Measurements from ENCODE around the gene IL5RA.

IL5RA gene

DNA sequence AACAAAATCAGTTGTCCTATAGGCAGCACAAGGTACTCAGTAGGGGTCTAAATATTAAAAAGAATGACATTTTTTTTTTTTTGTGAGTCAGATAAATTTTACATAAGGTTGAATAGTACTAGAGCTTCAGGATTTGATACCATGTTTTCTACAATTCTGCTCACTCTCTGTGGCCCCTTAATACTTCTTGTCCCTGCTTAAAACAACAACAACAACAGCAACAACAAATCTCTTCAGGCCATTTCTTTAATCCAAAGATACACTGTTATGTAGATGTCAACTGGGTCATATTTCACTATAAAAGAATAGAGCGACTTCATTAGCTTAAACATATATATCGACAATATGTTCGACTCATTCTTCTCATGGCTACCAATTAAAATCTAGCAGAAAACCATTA is 3.0 kb downstream of the IL5RA start:
- no peak for DNase-seq

GRCh38 chr3:3105815-3106214 is 4.4 kb downstream of the IL5RA start:
- DNase-seq, result no peak

GRCh38 chr3:3105246-3105645 is 4.9 kb downstream of the IL5RA start:
- DNase-seq, result no peak

- no peak for DNase-seq
These were observed 7.4 kb downstream of the IL5RA start for GRCh38 chr3:3102751-3103150.

GRCh38 chr3:3101660-3102458 is 8.3 kb downstream of the IL5RA start:
- DNase-seq, result no peak

DNA sequence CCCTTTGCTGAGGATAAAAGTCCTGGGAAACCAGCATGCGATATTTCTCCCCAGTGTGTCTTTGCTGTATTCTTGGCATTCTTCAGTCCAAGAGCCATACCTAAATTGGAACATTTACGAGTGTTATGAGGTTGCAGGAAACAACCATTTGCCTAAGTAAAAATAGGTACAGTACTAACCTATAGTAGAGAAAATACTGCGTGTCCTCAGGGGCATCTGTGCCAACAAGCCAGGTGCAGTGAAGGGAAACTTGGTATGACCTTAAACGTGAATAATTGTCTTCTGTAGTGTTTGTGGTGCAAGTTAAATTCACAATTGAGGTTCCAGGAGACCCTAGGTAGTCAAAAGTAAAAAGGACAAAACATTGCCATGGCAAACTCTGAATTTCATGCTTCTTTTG is 12.2 kb downstream of the IL5RA start:
- no peak for DNase-seq

DNA sequence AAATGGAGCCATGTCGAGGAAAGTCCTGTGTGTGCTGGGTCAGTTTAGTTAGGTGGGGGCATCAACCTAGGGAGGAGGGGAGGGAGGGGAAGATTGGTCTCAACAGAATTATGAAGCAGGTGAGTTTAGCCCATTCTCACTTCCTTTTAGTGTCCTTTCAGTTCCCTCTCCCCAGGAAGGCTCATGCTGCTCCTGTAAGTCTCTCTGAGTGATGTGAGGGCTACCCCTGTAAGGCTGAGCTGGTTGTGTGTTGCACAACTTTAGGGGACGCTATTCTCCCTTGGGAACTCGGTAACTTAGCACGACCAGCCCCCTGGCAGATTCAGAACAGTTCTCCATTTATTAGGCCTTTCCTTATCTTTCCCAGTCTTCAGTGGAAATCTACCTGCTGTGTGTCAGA is 21.2 kb downstream of the IL5RA start:
- DNase-seq, result no peak

GRCh38 chr3:3087716-3088465 is 22.3 kb downstream of the IL5RA start:
- no peak for DNase-seq

- DNase-seq, result no peak
These were observed 22.9 kb downstream of the IL5RA start for GRCh38 chr3:3087279-3087678.

GRCh38 chr3:3086239-3086638 is 23.9 kb downstream of the IL5RA start:
- DNase-seq, result no peak

DNA sequence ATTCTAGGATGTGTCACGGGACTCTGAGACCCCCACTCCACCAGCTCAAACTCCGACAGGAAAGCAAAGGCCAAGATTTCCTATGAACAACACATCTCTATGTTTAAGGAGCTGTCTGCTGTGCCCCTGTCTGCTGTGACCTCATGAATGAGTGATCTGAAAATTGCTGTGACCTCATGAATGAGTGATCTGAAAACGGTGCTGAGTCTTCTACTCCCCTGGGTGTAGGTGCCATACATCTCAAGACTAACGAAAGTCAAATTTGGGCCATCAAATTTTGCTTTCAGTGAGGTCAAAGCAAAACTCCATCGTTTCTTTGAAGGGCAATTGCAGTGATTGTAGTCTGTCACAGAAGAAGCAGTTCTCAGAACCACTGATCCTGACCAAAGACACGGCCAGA is 24.4 kb downstream of the IL5RA start:
- no peak for DNase-seq

DNA sequence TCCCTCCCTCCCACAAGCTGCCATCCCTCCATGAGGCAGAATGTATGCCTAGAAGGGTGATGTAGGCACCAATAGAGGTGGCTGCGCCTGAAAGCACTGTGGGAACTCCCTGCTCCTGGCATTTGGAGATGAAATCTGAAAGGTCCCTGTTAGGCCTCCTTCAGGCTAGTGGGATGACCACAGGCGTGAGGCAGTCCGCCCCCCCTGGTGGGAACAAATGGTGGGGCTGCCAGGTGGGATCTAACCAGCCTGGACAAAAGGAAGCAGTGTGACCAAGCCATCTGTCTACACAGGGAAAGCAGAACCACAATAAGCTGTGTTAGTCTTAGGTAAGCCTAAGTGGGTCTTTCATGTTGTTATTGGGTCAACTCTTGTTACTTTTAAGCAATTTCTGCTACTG is 25.3 kb downstream of the IL5RA start:
- DNase-seq, result no peak

- no peak for DNase-seq
These were observed 27.8 kb downstream of the IL5RA start for GRCh38 chr3:3082234-3082924.

DNA sequence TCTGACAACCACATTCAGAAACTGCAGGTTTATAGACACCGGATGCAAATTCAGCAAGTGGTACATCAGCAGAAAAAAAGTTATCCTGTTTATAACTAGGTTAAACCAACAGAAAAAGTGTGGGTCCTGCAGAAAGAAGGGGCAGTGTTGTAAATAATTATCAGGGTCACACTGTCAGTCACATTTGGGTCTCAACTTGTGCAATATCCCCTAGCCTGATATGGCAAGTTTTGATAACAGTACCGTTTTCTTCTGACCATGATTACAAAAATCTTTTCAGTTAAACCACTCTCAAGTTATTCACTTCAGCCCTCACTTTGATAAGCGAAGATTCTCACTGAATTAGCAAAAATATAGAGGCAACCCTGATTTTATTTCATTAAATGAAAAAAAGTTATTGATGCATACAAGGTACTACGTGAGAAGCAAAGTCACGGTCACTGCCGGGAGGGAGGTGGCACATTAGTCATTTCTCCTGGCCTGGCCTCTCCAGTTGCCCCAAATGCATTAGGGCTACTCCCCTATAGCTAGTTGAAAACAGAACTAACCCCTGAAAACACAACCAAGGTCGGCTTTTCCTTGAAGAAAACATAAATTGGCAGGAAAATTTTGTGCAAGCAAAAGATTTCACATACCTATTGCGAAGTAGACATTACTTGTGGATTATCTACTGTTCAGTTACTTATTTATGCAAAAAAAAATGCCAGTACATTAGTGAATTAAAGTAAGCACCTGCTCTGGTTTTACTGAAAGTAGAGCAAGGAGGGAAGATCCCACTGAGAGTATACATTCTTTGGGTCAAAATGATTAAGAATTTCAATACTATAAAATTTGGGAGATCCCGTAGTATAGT is 28.6 kb downstream of the IL5RA start:
- no peak for DNase-seq

DNA sequence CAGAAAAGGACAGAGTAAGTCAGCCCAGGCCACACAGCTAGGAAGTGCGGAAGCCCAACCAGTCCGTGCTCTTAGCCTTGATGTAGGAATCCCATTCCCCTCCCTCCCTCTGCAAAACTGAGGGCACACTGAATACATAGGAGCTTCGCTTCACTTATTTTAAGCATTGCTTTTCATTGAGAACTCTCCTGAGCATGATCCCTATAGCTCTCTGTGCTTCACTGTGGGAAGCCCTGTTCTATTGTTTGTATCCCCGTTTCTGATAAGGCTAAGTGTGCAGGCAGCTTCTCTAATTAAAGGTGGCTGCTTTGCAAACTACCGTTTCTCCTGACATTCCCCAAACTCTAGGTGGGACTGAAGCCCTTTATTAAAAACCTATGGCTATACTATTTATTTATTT is 29.9 kb downstream of the IL5RA start:
- no peak for DNase-seq

DNA sequence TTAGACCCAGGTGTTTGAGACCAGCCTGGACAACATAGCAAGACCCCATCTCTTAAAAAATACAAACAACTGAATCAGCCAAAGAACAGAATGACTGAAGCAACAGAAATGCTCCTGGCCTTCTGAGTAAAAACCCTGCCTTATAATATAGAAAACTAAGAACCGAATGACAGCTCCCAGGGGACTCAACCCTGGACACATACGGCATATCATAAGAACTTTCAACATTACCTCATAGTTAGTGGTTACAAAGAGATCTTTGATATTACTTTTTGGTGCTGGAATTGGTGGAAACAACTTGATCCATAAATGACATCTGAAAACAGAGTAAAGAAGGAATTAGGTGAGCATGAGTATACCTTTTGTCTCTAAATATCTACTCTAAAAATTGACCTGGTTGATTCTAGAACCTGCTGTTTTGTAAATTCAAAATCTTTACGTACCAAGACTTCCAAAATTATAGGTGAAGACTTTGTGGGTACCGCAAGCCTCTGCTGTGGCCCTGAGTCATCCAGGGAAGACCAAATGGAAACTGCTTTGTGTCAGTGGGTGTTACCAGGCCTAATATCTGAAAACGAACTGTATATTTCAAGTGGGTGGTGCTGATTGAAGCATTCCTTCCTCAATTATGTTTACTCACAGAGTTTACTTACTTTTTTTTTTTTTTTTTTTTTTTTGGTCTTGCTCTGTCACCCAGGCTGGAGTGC is 35.5 kb downstream of the IL5RA start:
- DNase-seq, result no peak

DNA sequence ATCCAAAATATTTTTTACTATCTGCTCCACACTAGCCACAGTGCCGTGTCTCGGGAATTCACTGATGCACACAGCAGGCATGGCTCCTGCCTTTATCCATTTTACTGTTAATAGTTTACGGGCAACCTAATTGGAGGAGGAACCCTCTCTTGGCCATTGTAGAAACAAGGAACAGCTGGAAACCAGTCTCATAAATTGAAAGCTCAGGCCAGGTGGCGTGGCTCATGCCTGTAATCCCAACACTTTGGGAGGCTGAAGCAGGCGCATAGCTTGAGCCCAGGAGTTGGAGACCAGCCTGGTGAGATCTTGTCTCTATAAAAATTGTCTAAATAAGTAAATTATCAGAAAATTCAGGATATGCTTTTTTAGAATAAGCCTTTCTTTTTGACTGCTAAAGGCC is 39.0 kb downstream of the IL5RA start:
- no peak for DNase-seq

GRCh38 chr3:3069723-3070122 is 40.5 kb downstream of the IL5RA start:
- no peak for DNase-seq

DNA sequence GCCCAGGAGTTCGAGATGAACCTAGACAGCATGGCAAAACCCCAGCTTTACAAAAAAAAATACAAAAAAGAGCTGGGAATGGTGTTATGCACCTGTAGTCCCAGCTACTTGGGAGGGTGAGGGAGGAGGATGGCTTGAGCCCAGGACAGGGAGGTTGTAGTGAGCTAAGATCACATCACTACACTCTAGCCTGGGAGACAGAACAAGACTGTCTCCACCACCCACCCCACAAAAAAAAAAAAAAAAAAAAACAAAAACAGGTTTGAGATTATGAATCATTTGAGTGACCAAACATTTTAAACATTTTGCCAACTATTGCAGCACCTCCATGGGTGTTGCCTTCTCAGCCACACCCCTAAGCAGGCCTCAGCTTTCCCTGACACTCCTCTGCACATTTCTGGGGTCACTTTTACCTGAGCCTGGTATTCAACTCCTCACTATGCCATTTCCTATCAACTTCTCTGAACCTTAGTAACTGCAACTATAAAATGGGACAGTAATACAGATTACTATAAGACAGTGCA is 41.8 kb downstream of the IL5RA start:
- no peak for DNase-seq

DNA sequence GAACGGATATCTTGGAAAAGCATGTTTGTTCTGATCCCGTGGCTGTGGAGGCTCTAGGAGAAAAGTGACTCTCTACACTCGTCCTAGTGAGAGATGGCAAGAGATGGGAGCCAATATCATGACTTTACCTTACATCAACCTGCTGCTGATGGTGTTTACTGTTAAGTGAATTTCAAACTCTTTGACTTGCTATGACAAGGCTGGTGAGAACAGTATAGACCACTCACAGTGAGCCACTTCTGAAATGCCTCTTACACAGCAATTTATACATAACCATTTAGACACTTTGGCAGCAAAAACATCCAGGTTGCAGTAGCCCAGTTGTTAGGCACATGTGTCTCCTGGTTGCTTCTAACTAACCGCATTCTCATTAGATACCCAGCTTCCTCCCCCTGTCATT is 43.3 kb downstream of the IL5RA start:
- no peak for DNase-seq

GRCh38 chr3:3066378-3066777 is 43.8 kb downstream of the IL5RA start:
- no peak for DNase-seq

GRCh38 chr3:3065876-3066275 is 44.3 kb downstream of the IL5RA start:
- DNase-seq, result no peak

Measured in SHP77 (cell line).